Stimulated activated CD4-positive, alpha-beta T cell treated with anti-CD3 and anti-CD28 coated beads, TNF-alpha, amount 100 ng/mL, for 4 hours (primary cell): ENCODE data around the gene ABI2.
"Not testable (repeated sequence)": the region's sequence is repeated elsewhere in the genome, so short reads cannot be mapped to it uniquely, and the experiment has no call there.

ENCODE experiments used
- DNase-seq, 3 experiments: peaks; one replicate each; pipeline ENCODE4 v3.0.0-alpha.2; 2020; ENCODE audit warnings: low read depth in 3 of 3

Gene ABI2

GRCh38 chr2:203327901-203328759, at the start of gene ABI2:
TSS of gene ABI2 (plus strand) at chr2:203328394. CDS start at chr2:203328515, 121 bp downstream.
- peak; percentile 43 to 54 (median 46) for DNase-seq

- DNase-seq = no peak
These were observed 48.9 kb upstream of the ABI2 start for GRCh38 chr2:203279288-203279687.

DNA sequence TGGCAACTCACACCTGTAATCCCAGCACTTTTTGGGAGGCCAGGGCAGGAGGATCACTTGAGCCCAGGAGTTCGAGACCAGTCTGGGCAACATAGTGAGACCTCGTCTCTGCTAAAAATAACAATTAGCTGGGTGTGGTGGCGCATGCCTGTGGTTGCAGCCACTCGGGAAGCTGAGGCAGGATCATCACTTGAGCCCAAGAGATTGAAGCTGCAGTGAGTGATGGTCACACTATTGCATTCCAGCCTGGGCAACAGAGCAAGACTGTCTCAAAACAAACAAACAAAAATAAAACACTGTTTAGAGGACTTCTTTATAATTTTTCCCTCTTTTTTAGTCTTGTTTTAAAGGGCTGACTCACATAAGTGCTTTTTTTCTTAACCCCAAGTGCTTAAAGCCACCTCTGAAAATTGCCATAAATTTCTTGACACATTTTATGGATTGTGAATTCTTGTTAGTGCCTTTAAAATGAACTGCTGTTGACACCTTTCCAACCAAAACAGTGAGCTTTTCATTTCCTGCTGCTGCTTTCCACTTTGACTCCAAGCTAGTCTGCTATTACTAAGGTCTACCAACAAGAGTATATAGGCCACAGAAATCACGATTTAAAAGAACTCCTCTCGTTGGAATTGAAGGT, 47.6 kb upstream of the ABI2 start:
- no peak for DNase-seq

GRCh38 chr2:203282101-203282500, 46.1 kb upstream of the ABI2 start:
- DNase-seq = no peak

DNA sequence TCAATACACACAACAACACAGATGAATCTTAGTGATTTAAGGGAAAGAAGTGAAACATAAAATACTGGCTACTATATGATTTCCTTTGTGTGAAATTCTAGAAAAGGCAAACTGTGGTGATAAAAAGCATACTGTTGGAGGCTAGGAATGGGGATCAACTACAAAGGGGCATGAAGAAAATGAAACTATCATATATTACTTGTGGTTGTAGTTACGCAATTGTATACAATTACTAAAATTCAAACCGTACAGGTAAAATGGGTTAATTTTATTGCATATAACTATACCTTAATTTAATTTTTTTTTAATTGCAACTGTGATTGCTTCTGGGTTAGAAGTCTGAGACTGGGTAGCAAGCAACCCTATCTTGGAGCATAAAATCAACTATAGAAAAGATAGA, 41.7 kb upstream of the ABI2 start:
- no peak for DNase-seq

- DNase-seq = no peak
These were observed 26.5 kb upstream of the ABI2 start for GRCh38 chr2:203301667-203302066.

GRCh38 chr2:203302586-203302985, 25.6 kb upstream of the ABI2 start:
- not testable (repeated sequence) for DNase-seq

DNA sequence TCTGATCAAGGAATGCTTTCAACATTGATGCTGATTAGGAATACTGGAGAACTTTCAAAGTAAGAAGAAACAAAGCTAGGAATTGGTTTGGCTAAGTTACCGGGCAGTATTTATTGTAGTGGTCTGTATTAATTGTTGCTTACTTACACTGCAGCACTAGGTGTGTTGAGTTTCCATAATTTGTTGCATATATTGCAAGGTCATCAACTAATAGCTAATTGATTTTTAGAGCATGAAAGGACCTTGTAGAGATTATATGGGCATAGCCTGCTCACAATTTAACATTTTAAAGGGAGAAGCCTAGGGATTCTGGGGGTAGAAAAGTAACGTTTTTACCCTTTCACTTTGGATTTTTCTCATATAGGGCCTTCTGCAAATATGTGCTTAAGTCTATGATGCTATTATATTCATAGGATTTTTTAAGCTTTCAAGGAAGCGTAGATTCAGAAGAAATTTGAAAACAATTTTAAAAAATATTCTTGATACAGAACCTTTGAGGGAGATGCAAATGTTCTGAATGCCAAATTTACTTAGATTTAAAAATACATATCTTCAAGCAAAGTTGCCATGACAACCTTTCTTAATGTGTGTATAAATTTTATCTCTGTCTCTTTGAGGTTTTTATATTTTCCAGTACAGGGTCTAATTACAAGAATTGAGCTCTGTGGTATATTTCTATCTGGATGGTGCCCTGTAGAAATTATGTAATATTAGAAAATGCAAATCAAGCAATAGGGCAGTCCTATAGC, 17.3 kb upstream of the ABI2 start:
- no peak for DNase-seq

- DNase-seq = no peak
These were observed 1.8 kb upstream of the ABI2 start for GRCh38 chr2:203326356-203326755.

DNA sequence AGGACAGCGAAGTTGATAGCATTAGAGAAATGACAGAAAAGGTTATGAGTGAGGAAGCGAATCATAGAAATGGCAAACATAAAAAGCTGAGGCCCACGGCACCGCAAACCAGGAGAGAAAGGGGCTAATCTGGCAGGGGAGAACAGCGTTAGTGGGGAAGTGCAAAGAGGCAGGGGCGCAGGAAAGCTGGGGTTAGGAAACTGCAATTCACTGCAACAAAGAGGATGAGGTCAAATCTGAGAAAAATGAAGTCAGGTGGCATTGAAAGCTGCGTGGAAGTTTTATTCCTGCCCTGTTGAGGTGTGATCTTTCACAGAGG, 653 bp upstream of the ABI2 start:
- DNase-seq = no peak

DNA sequence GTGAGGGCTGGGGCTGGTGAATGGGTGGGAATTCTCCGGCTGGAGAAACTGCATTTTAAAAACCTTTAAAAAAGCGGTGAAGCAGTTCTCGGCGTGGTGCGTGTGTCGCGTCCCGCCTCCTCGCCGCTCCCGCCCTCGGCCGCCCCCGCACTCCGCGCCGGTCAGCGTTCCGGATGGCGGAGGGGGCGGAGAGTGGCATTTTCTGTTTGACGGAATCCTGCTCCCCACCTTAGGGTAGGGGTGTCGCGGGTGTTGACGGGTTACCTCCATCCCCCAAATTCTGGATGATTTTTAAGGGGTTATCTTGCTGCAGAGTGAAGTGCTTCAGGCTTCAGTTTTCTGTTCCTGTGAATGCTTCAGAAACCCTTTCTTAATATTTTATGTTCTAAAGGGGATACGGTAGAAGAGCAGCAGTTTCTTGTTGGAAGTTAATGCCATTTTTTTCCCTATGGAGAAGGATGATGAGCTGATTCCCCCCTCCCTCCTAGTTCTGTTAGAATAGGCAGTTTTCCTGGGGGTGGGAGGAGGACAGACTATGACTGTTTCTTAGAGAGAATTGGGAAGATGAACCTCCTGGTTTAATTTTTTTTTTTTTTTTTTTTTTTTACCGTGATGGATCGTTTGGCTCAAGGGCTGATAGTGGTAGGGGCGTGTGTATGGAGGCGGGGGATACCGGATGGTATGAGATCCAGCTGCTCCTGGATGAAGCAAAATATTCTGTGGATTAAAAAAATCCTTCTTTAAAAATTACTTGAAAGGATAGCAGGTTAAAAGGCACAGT, 756 bp downstream of the ABI2 start:
- peak; percentile 5 to 29 (median 22) for DNase-seq

DNA sequence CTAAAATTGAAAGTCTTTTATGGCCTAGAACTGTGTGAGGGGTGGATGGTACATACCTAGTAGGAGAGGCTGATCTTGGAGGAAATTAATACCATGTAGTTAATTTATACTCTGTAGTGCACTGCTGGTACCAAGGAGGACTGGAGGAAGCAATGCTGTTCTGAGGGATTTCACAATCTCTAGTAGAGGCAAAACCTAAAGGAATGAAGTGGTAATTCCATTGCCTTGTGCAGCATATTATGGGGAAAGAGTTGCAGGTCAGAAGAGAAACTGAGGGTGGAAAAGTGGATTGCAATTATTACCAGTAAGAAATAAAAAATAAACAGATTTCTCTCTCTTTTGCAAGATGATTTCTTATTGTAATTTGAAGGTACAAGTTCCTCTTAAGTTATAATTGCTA, 2.2 kb downstream of the ABI2 start:
- DNase-seq = no peak

- DNase-seq = no peak
These were observed 10.1 kb downstream of the ABI2 start for GRCh38 chr2:203338322-203338721.

GRCh38 chr2:203340791-203341487, 12.7 kb downstream of the ABI2 start:
- DNase-seq = no peak

DNA sequence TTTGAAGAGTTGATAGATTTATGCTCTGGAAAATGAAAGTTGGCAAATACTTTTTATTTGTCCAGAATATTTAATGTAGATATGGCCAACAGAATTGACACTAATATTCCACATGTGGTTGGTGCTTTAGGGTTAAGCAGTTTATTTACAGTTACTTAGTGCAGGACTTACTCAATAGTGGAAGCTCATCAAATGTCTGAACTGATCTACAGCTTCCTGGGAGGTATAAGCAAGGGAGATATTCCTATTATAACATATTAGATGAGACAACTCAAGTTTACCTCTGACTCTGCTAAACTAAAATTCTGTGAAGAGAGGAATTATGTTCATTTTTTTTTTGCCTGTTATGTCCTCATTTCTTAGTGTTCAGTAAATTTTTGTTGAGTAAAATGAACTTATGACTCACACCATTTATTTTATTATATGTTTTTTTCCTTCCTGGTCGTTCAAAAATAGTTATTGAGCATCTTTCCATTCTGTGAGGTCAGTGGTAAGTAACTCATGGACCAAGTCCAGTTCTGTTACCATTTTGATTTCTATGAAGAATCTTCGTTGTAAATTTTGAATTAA, 13.6 kb downstream of the ABI2 start:
- DNase-seq = no peak

DNA sequence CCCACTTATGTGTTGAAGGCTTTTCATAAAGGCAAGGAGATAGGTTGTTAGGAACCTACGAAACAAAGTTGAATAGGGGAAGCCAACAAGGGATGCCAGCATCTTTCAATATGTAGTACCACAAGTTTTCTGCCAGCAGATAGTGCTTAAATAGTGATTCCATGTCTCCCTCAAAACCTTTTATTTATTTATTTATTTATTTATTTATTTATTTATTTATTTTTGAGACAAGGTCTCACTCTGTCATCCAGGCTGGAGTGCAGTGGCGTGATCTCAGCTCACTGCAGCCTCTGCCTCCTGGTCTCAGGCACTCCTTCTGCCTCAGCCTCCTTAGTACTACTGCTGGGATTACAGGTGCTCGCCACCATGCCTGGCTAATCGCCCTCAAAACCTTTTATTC, 14.2 kb downstream of the ABI2 start:
- DNase-seq = not testable (repeated sequence)

- DNase-seq = no peak
These were observed 16.5 kb downstream of the ABI2 start for GRCh38 chr2:203344667-203345066.

- no peak for DNase-seq
These were observed 18.4 kb downstream of the ABI2 start for GRCh38 chr2:203346612-203347011.

DNA sequence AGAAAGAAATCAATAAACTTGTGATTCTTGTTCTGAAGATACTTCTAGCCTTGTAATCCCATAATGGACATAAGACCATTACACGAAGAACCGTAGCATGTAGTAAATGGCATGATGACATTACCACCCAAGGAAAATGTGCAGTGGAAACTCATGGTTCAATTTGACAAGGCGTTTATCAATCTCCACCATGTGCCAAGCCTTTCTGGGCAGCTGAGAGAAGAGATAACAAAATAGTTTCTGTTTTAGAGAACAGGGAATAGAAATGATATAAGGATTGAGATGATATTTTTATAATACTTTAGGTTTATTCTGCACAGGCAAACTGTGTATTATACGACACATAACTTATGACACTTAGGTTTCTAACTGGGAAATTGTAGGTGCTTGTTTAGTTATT, 19.2 kb downstream of the ABI2 start:
- DNase-seq = no peak

- DNase-seq = no peak
These were observed 24.5 kb downstream of the ABI2 start for GRCh38 chr2:203352604-203353255.
